Measurements from ENCODE around the gene KMT2E.

The KMT2E gene

DNA sequence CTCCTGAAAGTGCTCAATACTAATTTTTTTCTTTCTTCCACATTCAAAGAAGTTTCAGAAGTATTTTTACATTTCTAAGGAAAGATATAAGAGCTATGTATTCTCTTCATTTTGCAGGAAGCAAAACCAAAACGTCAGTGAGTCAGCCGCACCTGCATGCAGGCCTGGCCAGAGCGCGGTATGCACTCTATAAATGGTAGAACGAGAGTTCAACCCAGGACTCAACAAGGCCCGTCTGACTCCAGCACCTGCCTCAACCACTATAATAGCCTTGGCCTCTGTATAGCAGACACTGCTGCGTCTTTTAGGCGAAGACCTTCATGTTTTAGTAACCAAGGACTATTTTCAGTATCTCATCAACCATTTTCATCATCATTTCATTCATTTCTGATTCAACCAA, 113.2 kb downstream of the KMT2E start:
- TF ChIP-seq, protein P1, sequence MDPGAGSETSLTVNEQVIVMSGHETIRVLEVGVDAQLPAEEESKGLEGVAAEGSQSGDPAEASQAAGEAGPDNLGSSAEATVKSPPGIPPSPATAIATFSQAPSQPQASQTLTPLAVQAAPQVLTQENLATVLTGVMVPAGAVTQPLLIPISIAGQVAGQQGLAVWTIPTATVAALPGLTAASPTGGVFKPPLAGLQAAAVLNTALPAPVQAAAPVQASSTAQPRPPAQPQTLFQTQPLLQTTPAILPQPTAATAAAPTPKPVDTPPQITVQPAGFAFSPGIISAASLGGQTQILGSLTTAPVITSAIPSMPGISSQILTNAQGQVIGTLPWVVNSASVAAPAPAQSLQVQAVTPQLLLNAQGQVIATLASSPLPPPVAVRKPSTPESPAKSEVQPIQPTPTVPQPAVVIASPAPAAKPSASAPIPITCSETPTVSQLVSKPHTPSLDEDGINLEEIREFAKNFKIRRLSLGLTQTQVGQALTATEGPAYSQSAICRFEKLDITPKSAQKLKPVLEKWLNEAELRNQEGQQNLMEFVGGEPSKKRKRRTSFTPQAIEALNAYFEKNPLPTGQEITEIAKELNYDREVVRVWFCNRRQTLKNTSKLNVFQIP (CRISPR knock-in tag; IDR thresholded peaks at IDR 0.05; ENCODE audit: borderline replicate concordance, low read depth): no peak
- TF ChIP-seq PATZ1 (CRISPR knock-in tag; IDR thresholded peaks at IDR 0.05; ENCODE audit: borderline replicate concordance): no peak
- TF ChIP-seq TCF4 (CRISPR knock-in tag; IDR thresholded peaks at IDR 0.05; ENCODE audit: borderline replicate concordance): no peak
- no peak for TF ChIP-seq ESRRG (CRISPR knock-in tag; IDR thresholded peaks at IDR 0.05)
- TF ChIP-seq ZFP30 (CRISPR knock-in tag; IDR thresholded peaks at IDR 0.05): no peak
- TF ChIP-seq OSR1 (CRISPR knock-in tag; IDR thresholded peaks at IDR 0.05): no peak
- no peak for TF ChIP-seq PPARA (CRISPR knock-in tag; IDR thresholded peaks at IDR 0.05; ENCODE audit: borderline replicate concordance)
- no peak for TF ChIP-seq ZNF8 (CRISPR knock-in tag; IDR thresholded peaks at IDR 0.05)
- TF ChIP-seq SNAI2 (CRISPR knock-in tag; IDR thresholded peaks at IDR 0.05): no peak
- TF ChIP-seq ZNF565 (CRISPR knock-in tag; conservative IDR thresholded peaks at IDR 0.05; ENCODE audit: low read depth): no peak
- TF ChIP-seq ISL1 (CRISPR knock-in tag; IDR thresholded peaks at IDR 0.05): no peak
- TF ChIP-seq CSDC2 (CRISPR knock-in tag; IDR thresholded peaks at IDR 0.05): no peak
- TF ChIP-seq, protein P2, sequence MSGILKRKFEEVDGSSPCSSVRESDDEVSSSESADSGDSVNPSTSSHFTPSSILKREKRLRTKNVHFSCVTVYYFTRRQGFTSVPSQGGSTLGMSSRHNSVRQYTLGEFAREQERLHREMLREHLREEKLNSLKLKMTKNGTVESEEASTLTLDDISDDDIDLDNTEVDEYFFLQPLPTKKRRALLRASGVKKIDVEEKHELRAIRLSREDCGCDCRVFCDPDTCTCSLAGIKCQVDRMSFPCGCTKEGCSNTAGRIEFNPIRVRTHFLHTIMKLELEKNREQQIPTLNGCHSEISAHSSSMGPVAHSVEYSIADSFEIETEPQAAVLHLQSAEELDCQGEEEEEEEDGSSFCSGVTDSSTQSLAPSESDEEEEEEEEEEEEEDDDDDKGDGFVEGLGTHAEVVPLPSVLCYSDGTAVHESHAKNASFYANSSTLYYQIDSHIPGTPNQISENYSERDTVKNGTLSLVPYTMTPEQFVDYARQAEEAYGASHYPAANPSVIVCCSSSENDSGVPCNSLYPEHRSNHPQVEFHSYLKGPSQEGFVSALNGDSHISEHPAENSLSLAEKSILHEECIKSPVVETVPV (CRISPR knock-in tag; IDR thresholded peaks at IDR 0.05): no peak
- TF ChIP-seq BACH2 (CRISPR knock-in tag; IDR thresholded peaks at IDR 0.05; ENCODE audit: borderline replicate concordance): no peak
- TF ChIP-seq ZNF70 (CRISPR knock-in tag; IDR thresholded peaks at IDR 0.05): no peak
- no peak for TF ChIP-seq ARNTL (CRISPR knock-in tag; IDR thresholded peaks at IDR 0.05; ENCODE audit: borderline replicate concordance, low read depth)
- TF ChIP-seq, protein P3, sequence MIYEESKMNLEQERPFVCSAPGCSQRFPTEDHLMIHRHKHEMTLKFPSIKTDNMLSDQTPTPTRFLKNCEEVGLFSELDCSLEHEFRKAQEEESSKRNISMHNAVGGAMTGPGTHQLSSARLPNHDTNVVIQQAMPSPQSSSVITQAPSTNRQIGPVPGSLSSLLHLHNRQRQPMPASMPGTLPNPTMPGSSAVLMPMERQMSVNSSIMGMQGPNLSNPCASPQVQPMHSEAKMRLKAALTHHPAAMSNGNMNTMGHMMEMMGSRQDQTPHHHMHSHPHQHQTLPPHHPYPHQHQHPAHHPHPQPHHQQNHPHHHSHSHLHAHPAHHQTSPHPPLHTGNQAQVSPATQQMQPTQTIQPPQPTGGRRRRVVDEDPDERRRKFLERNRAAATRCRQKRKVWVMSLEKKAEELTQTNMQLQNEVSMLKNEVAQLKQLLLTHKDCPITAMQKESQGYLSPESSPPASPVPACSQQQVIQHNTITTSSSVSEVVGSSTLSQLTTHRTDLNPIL (CRISPR knock-in tag; IDR thresholded peaks at IDR 0.05; ENCODE audit: low read depth): no peak
- no peak for TF ChIP-seq GLIS3 (CRISPR knock-in tag; IDR thresholded peaks at IDR 0.05)
- no peak for TF ChIP-seq ZFP3 (CRISPR knock-in tag; IDR thresholded peaks at IDR 0.05)
- ATAC-seq: no peak

- ATAC-seq: no peak
- TF ChIP-seq CSDC2 (CRISPR knock-in tag; IDR thresholded peaks at IDR 0.05) (no peak), TOX (CRISPR knock-in tag; IDR thresholded peaks at IDR 0.05; ENCODE audit: borderline replicate concordance) (no peak), ZFP30 (CRISPR knock-in tag; IDR thresholded peaks at IDR 0.05) (no peak), ZNF70 (CRISPR knock-in tag; IDR thresholded peaks at IDR 0.05) (no peak), SNAI2 (CRISPR knock-in tag; IDR thresholded peaks at IDR 0.05) (no peak), ZNF8 (CRISPR knock-in tag; IDR thresholded peaks at IDR 0.05) (no peak), ISL1 (CRISPR knock-in tag; IDR thresholded peaks at IDR 0.05) (no peak), GLIS3 (CRISPR knock-in tag; IDR thresholded peaks at IDR 0.05) (no peak), ESRRG (CRISPR knock-in tag; IDR thresholded peaks at IDR 0.05) (no peak), OSR1 (CRISPR knock-in tag; IDR thresholded peaks at IDR 0.05) (no peak), BACH2 (CRISPR knock-in tag; IDR thresholded peaks at IDR 0.05; ENCODE audit: borderline replicate concordance) (no peak), ZC3H10 (CRISPR knock-in tag; IDR thresholded peaks at IDR 0.05) (no peak), ZNF565 (CRISPR knock-in tag; conservative IDR thresholded peaks at IDR 0.05; ENCODE audit: low read depth) (no peak), ARNTL (CRISPR knock-in tag; IDR thresholded peaks at IDR 0.05; ENCODE audit: borderline replicate concordance, low read depth) (no peak)
- TF ChIP-seq, protein P1 (CRISPR knock-in tag; IDR thresholded peaks at IDR 0.05; ENCODE audit: borderline replicate concordance, low read depth): no peak
- TF ChIP-seq, protein P2 (CRISPR knock-in tag; IDR thresholded peaks at IDR 0.05): no peak
- TF ChIP-seq, protein P4, sequence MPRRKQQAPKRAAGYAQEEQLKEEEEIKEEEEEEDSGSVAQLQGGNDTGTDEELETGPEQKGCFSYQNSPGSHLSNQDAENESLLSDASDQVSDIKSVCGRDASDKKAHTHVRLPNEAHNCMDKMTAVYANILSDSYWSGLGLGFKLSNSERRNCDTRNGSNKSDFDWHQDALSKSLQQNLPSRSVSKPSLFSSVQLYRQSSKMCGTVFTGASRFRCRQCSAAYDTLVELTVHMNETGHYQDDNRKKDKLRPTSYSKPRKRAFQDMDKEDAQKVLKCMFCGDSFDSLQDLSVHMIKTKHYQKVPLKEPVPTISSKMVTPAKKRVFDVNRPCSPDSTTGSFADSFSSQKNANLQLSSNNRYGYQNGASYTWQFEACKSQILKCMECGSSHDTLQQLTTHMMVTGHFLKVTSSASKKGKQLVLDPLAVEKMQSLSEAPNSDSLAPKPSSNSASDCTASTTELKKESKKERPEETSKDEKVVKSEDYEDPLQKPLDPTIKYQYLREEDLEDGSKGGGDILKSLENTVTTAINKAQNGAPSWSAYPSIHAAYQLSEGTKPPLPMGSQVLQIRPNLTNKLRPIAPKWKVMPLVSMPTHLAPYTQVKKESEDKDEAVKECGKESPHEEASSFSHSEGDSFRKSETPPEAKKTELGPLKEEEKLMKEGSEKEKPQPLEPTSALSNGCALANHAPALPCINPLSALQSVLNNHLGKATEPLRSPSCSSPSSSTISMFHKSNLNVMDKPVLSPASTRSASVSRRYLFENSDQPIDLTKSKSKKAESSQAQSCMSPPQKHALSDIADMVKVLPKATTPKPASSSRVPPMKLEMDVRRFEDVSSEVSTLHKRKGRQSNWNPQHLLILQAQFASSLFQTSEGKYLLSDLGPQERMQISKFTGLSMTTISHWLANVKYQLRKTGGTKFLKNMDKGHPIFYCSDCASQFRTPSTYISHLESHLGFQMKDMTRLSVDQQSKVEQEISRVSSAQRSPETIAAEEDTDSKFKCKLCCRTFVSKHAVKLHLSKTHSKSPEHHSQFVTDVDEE (CRISPR knock-in tag; IDR thresholded peaks at IDR 0.05): no peak
Observed at GRCh38 chr7:105130048-105130447, 116.0 kb downstream of the KMT2E start.

All from SK-N-SH treated with all-trans-retinoic acid at 6 μM for 48 hours (cell line).